HUES6 (cell line): ENCODE measurements around the gene GAB2.

Experiments
- H3K27ac ChIP-seq: 2 replicates; pipeline ENCODE4 v1.7.0; 2013; ENCODE audit warnings: low read depth, mild to moderate bottlenecking, low read length, inconsistent platforms
- H3K27me3 ChIP-seq: 2 replicates; pipeline ENCODE4 v1.6.1; 2013; ENCODE audit warnings: low read length; ENCODE audit not compliant: control insufficient read depth, insufficient read depth
- H3K36me3 ChIP-seq: 2 replicates; pipeline ENCODE4 v1.6.1; 2013; ENCODE audit warnings: low read length; ENCODE audit not compliant: control insufficient read depth, insufficient read depth
- H3K4me1 ChIP-seq: 2 replicates; pipeline ENCODE4 v1.6.1; 2013; ENCODE audit warnings: low read length; ENCODE audit not compliant: control insufficient read depth, insufficient read depth
- H3K4me3 ChIP-seq: 2 replicates; pipeline ENCODE4 v1.5.1; 2013; ENCODE audit warnings: low read depth, low read length
- H3K9ac ChIP-seq: one replicate; pipeline ENCODE4 v1.6.1; 2013; ENCODE audit warnings: mild to moderate bottlenecking, low read length
- H3K9me3 ChIP-seq: 2 replicates; pipeline ENCODE4 v1.6.1; 2013; ENCODE audit warnings: low read depth, low read length; ENCODE audit not compliant: control insufficient read depth, insufficient read depth

Gene GAB2

GRCh38 chr11:78428266-78428636 is 10.6 kb upstream of the GAB2 start:
- Histone ChIP-seq H3K9ac (no peak overlapping the region), H3K27ac (no peak overlapping the region), H3K4me3 (no peak overlapping the region)

GRCh38 chr11:78427615-78428265 is 10.1 kb upstream of the GAB2 start:
- Histone ChIP-seq H3K36me3 (peaks cover 2% of the 10 kb centered on the region), H3K9me3 (no peaks in the 10 kb centered on the region), H3K9ac (no peak overlapping the region), H3K27ac (no peak overlapping the region), H3K4me1 (peaks cover 19% of the 10 kb centered on the region), H3K27me3 (no peaks in the 10 kb centered on the region), H3K4me3 (no peak overlapping the region)

More at GRCh38 chr11:78428266-78428636, 10.6 kb upstream of the GAB2 start:
- no peaks in the 10 kb centered on the region for H3K9me3 ChIP-seq
- no peaks in the 10 kb centered on the region for H3K27me3 ChIP-seq
- peaks cover 2% of the 10 kb centered on the region for H3K36me3 ChIP-seq
- peaks cover 19% of the 10 kb centered on the region for H3K4me1 ChIP-seq

GRCh38 chr11:78426845-78427244 is 9.2 kb upstream of the GAB2 start:
- no peak overlapping the region for H3K9ac ChIP-seq
- no peak overlapping the region for H3K4me3 ChIP-seq
- H3K9me3 ChIP-seq = no peaks in the 10 kb centered on the region
- peaks cover 19% of the 10 kb centered on the region for H3K4me1 ChIP-seq
- no peaks in the 10 kb centered on the region for H3K27me3 ChIP-seq
- H3K36me3 ChIP-seq = peaks cover 2% of the 10 kb centered on the region
- no peak overlapping the region for H3K27ac ChIP-seq

- Histone ChIP-seq H3K27ac (no peak overlapping the region), H3K27me3 (no peaks in the 10 kb centered on the region), H3K4me3 (no peak overlapping the region), H3K9me3 (no peaks in the 10 kb centered on the region), H3K36me3 (no peaks in the 10 kb centered on the region; the same call in 1 of the 2 replicates), H3K4me1 (peaks cover 19% of the 10 kb centered on the region), H3K9ac (no peak overlapping the region)
Measured at GRCh38 chr11:78425399-78426070, 7.9 kb upstream of the GAB2 start.

- H3K36me3 ChIP-seq = no peaks in the 10 kb centered on the region
- H3K27me3 ChIP-seq = peaks cover under 1% of the 10 kb centered on the region; the same call in 1 of the 2 replicates
- H3K4me3 ChIP-seq = no peak overlapping the region
- no peaks in the 10 kb centered on the region for H3K9me3 ChIP-seq
- no peak overlapping the region for H3K27ac ChIP-seq
- no peak overlapping the region for H3K9ac ChIP-seq
- peaks cover 19% of the 10 kb centered on the region for H3K4me1 ChIP-seq
Measured at GRCh38 chr11:78424334-78425270, 7.0 kb upstream of the GAB2 start.

GRCh38 chr11:78423241-78423640 is 5.6 kb upstream of the GAB2 start:
- peaks cover 14% of the 10 kb centered on the region for H3K27me3 ChIP-seq
- H3K27ac ChIP-seq = no peak overlapping the region
- H3K9ac ChIP-seq = no peak overlapping the region
- H3K9me3 ChIP-seq = no peaks in the 10 kb centered on the region
- H3K36me3 ChIP-seq = no peaks in the 10 kb centered on the region
- H3K4me3 ChIP-seq = no peak overlapping the region
- H3K4me1 ChIP-seq = peaks cover 29% of the 10 kb centered on the region

DNA sequence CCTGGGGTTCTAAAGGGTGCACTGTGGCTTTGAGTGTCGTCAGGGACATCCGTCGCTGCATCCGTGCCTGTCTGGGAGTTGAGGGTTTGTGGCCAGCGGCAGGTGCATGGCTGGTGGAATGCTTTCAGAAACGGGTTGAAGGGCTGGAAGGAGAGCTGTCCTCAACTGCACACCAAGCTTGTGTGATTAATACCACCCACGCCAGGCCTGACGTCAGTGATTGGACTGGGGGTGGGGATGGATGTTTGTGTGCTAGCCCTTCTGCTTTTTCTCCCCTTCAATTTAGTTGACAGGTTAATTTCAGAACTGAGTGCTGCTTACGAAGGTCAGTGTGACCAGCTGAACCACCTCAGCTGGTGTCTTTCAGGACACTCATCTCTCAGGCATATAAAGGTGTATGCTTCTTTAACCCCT is 3.2 kb upstream of the GAB2 start:
- Histone ChIP-seq H3K9me3 (no peaks in the 10 kb centered on the region), H3K36me3 (no peaks in the 10 kb centered on the region), H3K4me3 (no peak overlapping the region), H3K27me3 (peaks cover 18% of the 10 kb centered on the region), H3K9ac (no peak overlapping the region), H3K4me1 (peaks cover 27% of the 10 kb centered on the region), H3K27ac (no peak overlapping the region)

GRCh38 chr11:78420255-78420764 is 2.7 kb upstream of the GAB2 start:
- Histone ChIP-seq H3K27ac (no peak overlapping the region), H3K9ac (no peak overlapping the region)

GRCh38 chr11:78419327-78419726 is 1.7 kb upstream of the GAB2 start:
- peaks cover 14% of the 10 kb centered on the region for H3K4me1 ChIP-seq
- no peak overlapping the region for H3K4me3 ChIP-seq
- no peak overlapping the region for H3K9ac ChIP-seq
- no peaks in the 10 kb centered on the region for H3K9me3 ChIP-seq
- no peaks in the 10 kb centered on the region for H3K36me3 ChIP-seq
- H3K27ac ChIP-seq = no peak overlapping the region
- peaks cover 18% of the 10 kb centered on the region for H3K27me3 ChIP-seq

More at GRCh38 chr11:78420255-78420764, 2.7 kb upstream of the GAB2 start:
- Histone ChIP-seq H3K36me3 (no peaks in the 10 kb centered on the region), H3K9me3 (no peaks in the 10 kb centered on the region), H3K4me1 (peaks cover 24% of the 10 kb centered on the region), H3K4me3 (no peak overlapping the region), H3K27me3 (peaks cover 18% of the 10 kb centered on the region)

- peaks cover 18% of the 10 kb centered on the region for H3K27me3 ChIP-seq
- H3K4me1 ChIP-seq = peaks cover 13% of the 10 kb centered on the region; the same call in 1 of the 2 replicates
- H3K36me3 ChIP-seq = no peaks in the 10 kb centered on the region
- no peaks in the 10 kb centered on the region for H3K9me3 ChIP-seq
- no peak overlapping the region for H3K27ac ChIP-seq
- no peak overlapping the region for H3K9ac ChIP-seq
- H3K4me3 ChIP-seq = peak overlapping the region; percentile 94
Measured at GRCh38 chr11:78418584-78419211, 1.1 kb upstream of the GAB2 start.
